ENCODE measurements around the gene CCAR1.

DNA sequence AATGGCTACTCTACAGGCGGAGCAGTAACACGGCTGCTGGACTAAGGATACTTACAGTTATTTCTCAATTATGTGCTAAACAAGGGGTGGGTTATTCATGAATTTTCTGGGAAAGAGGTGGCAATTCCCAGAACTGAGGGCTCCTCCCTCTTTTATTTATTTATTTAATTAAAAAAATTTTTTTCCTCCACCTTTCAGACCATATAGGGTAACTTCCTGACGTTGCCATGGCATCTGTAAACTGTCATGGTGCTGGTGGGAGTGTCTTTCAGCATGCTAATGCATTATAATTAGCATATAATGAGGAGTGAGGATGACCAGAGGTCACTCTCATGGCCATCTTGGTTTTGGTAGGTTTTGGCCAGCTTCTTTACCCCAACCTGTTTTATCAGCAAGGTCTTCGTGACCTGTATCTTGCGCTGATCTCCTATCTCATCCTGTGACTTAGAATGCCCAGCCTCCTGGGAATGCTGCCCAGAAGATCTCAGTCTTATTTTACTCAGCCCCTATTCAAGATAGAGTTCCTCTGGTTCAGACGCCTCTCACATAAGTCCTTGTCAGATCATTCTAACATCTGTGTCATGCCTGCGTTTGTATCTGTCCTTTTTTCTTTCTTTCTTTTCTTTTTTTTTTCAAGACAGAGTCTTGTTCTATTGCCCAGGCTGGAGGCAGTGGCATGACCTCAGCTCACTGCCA lies 90.4 kb downstream of the CCAR1 start:
- TF ChIP-seq, protein P1, sequence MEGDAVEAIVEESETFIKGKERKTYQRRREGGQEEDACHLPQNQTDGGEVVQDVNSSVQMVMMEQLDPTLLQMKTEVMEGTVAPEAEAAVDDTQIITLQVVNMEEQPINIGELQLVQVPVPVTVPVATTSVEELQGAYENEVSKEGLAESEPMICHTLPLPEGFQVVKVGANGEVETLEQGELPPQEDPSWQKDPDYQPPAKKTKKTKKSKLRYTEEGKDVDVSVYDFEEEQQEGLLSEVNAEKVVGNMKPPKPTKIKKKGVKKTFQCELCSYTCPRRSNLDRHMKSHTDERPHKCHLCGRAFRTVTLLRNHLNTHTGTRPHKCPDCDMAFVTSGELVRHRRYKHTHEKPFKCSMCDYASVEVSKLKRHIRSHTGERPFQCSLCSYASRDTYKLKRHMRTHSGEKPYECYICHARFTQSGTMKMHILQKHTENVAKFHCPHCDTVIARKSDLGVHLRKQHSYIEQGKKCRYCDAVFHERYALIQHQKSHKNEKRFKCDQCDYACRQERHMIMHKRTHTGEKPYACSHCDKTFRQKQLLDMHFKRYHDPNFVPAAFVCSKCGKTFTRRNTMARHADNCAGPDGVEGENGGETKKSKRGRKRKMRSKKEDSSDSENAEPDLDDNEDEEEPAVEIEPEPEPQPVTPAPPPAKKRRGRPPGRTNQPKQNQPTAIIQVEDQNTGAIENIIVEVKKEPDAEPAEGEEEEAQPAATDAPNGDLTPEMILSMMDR (CRISPR knock-in tag; IDR thresholded peaks at IDR 0.05) = no peak
- TF ChIP-seq, protein P2, sequence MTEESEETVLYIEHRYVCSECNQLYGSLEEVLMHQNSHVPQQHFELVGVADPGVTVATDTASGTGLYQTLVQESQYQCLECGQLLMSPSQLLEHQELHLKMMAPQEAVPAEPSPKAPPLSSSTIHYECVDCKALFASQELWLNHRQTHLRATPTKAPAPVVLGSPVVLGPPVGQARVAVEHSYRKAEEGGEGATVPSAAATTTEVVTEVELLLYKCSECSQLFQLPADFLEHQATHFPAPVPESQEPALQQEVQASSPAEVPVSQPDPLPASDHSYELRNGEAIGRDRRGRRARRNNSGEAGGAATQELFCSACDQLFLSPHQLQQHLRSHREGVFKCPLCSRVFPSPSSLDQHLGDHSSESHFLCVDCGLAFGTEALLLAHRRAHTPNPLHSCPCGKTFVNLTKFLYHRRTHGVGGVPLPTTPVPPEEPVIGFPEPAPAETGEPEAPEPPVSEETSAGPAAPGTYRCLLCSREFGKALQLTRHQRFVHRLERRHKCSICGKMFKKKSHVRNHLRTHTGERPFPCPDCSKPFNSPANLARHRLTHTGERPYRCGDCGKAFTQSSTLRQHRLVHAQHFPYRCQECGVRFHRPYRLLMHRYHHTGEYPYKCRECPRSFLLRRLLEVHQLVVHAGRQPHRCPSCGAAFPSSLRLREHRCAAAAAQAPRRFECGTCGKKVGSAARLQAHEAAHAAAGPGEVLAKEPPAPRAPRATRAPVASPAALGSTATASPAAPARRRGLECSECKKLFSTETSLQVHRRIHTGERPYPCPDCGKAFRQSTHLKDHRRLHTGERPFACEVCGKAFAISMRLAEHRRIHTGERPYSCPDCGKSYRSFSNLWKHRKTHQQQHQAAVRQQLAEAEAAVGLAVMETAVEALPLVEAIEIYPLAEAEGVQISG (CRISPR knock-in tag; IDR thresholded peaks at IDR 0.05) = no peak
- TF ChIP-seq, protein P3, sequence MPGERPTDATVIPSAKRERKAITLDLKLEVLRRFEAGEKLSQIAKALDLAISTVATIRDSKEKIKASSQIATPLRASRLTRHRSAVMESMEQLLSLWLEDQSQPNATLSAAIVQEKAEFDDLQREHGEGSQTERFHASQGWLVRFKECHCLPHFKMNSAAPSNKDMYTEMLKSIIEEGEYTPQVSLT (CRISPR knock-in tag; IDR thresholded peaks at IDR 0.05; ENCODE audit: borderline replicate concordance, low read depth) = no peak
- TF ChIP-seq, protein P4, sequence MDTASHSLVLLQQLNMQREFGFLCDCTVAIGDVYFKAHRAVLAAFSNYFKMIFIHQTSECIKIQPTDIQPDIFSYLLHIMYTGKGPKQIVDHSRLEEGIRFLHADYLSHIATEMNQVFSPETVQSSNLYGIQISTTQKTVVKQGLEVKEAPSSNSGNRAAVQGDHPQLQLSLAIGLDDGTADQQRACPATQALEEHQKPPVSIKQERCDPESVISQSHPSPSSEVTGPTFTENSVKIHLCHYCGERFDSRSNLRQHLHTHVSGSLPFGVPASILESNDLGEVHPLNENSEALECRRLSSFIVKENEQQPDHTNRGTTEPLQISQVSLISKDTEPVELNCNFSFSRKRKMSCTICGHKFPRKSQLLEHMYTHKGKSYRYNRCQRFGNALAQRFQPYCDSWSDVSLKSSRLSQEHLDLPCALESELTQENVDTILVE (CRISPR knock-in tag; IDR thresholded peaks at IDR 0.05) = no peak
- TF ChIP-seq ZNF431 (CRISPR knock-in tag; IDR thresholded peaks at IDR 0.05; ENCODE audit: borderline replicate concordance, low read depth) (no peak), ZBTB7B (CRISPR knock-in tag; IDR thresholded peaks at IDR 0.05) (no peak), MIXL1 (CRISPR knock-in tag; IDR thresholded peaks at IDR 0.05) (no peak), ZFX (CRISPR knock-in tag; IDR thresholded peaks at IDR 0.05; ENCODE audit: low read depth) (no peak), ZNF253 (CRISPR knock-in tag; IDR thresholded peaks at IDR 0.05; ENCODE audit: borderline replicate concordance) (no peak), ZNF124 (CRISPR knock-in tag; IDR thresholded peaks at IDR 0.05) (no peak)
- TF ChIP-seq, protein P5, sequence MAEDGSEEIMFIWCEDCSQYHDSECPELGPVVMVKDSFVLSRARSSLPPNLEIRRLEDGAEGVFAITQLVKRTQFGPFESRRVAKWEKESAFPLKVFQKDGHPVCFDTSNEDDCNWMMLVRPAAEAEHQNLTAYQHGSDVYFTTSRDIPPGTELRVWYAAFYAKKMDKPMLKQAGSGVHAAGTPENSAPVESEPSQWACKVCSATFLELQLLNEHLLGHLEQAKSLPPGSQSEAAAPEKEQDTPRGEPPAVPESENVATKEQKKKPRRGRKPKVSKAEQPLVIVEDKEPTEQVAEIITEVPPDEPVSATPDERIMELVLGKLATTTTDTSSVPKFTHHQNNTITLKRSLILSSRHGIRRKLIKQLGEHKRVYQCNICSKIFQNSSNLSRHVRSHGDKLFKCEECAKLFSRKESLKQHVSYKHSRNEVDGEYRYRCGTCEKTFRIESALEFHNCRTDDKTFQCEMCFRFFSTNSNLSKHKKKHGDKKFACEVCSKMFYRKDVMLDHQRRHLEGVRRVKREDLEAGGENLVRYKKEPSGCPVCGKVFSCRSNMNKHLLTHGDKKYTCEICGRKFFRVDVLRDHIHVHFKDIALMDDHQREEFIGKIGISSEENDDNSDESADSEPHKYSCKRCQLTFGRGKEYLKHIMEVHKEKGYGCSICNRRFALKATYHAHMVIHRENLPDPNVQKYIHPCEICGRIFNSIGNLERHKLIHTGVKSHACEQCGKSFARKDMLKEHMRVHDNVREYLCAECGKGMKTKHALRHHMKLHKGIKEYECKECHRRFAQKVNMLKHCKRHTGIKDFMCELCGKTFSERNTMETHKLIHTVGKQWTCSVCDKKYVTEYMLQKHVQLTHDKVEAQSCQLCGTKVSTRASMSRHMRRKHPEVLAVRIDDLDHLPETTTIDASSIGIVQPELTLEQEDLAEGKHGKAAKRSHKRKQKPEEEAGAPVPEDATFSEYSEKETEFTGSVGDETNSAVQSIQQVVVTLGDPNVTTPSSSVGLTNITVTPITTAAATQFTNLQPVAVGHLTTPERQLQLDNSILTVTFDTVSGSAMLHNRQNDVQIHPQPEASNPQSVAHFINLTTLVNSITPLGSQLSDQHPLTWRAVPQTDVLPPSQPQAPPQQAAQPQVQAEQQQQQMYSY (CRISPR knock-in tag; IDR thresholded peaks at IDR 0.05) = no peak
- TF ChIP-seq, protein P6, sequence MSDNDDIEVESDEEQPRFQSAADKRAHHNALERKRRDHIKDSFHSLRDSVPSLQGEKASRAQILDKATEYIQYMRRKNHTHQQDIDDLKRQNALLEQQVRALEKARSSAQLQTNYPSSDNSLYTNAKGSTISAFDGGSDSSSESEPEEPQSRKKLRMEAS (IDR thresholded peaks at IDR 0.05) = no peak
- TF ChIP-seq, protein P7, sequence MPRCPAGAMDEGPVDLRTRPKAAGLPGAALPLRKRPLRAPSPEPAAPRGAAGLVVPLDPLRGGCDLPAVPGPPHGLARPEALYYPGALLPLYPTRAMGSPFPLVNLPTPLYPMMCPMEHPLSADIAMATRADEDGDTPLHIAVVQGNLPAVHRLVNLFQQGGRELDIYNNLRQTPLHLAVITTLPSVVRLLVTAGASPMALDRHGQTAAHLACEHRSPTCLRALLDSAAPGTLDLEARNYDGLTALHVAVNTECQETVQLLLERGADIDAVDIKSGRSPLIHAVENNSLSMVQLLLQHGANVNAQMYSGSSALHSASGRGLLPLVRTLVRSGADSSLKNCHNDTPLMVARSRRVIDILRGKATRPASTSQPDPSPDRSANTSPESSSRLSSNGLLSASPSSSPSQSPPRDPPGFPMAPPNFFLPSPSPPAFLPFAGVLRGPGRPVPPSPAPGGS (CRISPR knock-in tag; IDR thresholded peaks at IDR 0.05) = no peak

Measured in HepG2 (cell line).